Measurements from ENCODE around the gene GRK7. TPM values are rescaled to one million over a fixed set of nuclear protein-coding genes. Genes with fewer than 3 reads are reported as not detected.
A peak's percentile ranks its signal among the peaks of the same experiment; 100 is the strongest.

GRK7 gene
- total and polyA plus RNA-seq, 2 of the 13 experiments (the other 11 are each of a cell fraction or from before 2014, with no cell fraction given) = not detected

- TF ChIP-seq, protein P1, sequence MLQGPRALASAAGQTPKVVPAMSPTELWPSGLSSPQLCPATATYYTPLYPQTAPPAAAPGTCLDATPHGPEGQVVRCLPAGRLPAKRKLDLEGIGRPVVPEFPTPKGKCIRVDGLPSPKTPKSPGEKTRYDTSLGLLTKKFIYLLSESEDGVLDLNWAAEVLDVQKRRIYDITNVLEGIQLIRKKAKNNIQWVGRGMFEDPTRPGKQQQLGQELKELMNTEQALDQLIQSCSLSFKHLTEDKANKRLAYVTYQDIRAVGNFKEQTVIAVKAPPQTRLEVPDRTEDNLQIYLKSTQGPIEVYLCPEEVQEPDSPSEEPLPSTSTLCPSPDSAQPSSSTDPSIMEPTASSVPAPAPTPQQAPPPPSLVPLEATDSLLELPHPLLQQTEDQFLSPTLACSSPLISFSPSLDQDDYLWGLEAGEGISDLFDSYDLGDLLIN (CRISPR knock-in tag; IDR thresholded peaks at IDR 0.05; ENCODE audit: borderline replicate concordance) = no peak
- TF ChIP-seq KDM1A (CRISPR knock-in tag; IDR thresholded peaks at IDR 0.05) = no peak
- TF ChIP-seq DBP (CRISPR knock-in tag; IDR thresholded peaks at IDR 0.05; ENCODE audit: not compliant biosample characterization) = peak; percentile 12
- TF ChIP-seq, protein P2, sequence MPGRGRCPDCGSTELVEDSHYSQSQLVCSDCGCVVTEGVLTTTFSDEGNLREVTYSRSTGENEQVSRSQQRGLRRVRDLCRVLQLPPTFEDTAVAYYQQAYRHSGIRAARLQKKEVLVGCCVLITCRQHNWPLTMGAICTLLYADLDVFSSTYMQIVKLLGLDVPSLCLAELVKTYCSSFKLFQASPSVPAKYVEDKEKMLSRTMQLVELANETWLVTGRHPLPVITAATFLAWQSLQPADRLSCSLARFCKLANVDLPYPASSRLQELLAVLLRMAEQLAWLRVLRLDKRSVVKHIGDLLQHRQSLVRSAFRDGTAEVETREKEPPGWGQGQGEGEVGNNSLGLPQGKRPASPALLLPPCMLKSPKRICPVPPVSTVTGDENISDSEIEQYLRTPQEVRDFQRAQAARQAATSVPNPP (CRISPR knock-in tag; IDR thresholded peaks at IDR 0.05) = no peak
- peak; percentile 18; the same call in 1 of the 2 replicates for TF ChIP-seq ZBTB10 (CRISPR knock-in tag; IDR thresholded peaks at IDR 0.05; ENCODE audit: borderline replicate concordance)
- TF ChIP-seq ZSCAN12 (CRISPR knock-in tag; IDR thresholded peaks at IDR 0.05) = no peak
- TF ChIP-seq ZNF878 (CRISPR knock-in tag; IDR thresholded peaks at IDR 0.05) = no peak
- no peak for TF ChIP-seq ZNF276 (CRISPR knock-in tag; IDR thresholded peaks at IDR 0.05; ENCODE audit: low read depth)
- TF ChIP-seq FOXA3 (CRISPR knock-in tag; IDR thresholded peaks at IDR 0.05) = peak; percentile 50
- no peak for TF ChIP-seq MTA3 (CRISPR knock-in tag; IDR thresholded peaks at IDR 0.05)
- no peak for TF ChIP-seq HDAC6 (IDR thresholded peaks at IDR 0.05; ENCODE audit: low read depth, low read length)
- no peak for TF ChIP-seq RARG (CRISPR knock-in tag; IDR thresholded peaks at IDR 0.05; ENCODE audit: low read depth)
- TF ChIP-seq PHB2 (IDR thresholded peaks at IDR 0.05; ENCODE audit: partially characterized antibody) = no peak
- no peak for TF ChIP-seq ZNF460 (CRISPR knock-in tag; IDR thresholded peaks at IDR 0.05; ENCODE audit: borderline replicate concordance)
- peak; percentile 83; the same call in 1 of the 2 replicates for TF ChIP-seq KDM5A (IDR thresholded peaks at IDR 0.05; ENCODE audit: borderline replicate concordance, low read length)
- no peak for TF ChIP-seq MIER3 (CRISPR knock-in tag; IDR thresholded peaks at IDR 0.05; ENCODE audit: borderline replicate concordance)
- TF ChIP-seq, protein P3, sequence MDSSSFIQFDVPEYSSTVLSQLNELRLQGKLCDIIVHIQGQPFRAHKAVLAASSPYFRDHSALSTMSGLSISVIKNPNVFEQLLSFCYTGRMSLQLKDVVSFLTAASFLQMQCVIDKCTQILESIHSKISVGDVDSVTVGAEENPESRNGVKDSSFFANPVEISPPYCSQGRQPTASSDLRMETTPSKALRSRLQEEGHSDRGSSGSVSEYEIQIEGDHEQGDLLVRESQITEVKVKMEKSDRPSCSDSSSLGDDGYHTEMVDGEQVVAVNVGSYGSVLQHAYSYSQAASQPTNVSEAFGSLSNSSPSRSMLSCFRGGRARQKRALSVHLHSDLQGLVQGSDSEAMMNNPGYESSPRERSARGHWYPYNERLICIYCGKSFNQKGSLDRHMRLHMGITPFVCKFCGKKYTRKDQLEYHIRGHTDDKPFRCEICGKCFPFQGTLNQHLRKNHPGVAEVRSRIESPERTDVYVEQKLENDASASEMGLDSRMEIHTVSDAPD (CRISPR knock-in tag; IDR thresholded peaks at IDR 0.05) = no peak
- TF ChIP-seq ZMYM3 (CRISPR knock-in tag; IDR thresholded peaks at IDR 0.05) = peak; percentile 36; the same call in 1 of the 2 replicates
Observed at GRCh38 chr3:141738022-141738890, 25.0 kb upstream of the GRK7 start, which contains the start of gene RNF7 (continued).
